ENCODE results near the gene HDLBP.

Gene HDLBP

DNA sequence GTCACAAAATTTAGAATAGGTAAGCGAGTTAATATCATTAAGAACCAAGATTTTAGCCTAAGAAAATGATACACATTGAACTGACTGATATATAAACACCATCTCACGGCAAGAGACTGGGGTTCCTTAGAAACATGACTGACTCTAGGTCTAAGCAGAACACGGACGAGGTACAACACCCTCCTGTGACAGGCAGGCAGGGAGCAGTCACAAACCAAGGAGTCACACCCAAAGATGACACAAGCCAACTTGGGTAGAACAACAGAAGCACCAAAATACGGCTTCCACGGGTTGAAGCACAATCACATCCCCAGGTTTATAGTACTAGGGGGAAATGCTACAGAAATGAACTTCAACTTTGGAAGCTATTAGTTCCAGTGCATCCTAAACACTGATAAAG lies 24.3 kb downstream of the HDLBP start:
- peaks cover 1% of the 10 kb centered on the region for H3K9me3 Mint-ChIP-seq
- TF ChIP-seq, protein P1, sequence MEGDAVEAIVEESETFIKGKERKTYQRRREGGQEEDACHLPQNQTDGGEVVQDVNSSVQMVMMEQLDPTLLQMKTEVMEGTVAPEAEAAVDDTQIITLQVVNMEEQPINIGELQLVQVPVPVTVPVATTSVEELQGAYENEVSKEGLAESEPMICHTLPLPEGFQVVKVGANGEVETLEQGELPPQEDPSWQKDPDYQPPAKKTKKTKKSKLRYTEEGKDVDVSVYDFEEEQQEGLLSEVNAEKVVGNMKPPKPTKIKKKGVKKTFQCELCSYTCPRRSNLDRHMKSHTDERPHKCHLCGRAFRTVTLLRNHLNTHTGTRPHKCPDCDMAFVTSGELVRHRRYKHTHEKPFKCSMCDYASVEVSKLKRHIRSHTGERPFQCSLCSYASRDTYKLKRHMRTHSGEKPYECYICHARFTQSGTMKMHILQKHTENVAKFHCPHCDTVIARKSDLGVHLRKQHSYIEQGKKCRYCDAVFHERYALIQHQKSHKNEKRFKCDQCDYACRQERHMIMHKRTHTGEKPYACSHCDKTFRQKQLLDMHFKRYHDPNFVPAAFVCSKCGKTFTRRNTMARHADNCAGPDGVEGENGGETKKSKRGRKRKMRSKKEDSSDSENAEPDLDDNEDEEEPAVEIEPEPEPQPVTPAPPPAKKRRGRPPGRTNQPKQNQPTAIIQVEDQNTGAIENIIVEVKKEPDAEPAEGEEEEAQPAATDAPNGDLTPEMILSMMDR (IDR thresholded peaks at IDR 0.05), result no peak
- H3K27me3 Mint-ChIP-seq (ENCODE audit: low read depth, poor library complexity), result no peaks in the 10 kb centered on the region
- H3K27ac Mint-ChIP-seq, result no peak overlapping the region
- no peak for DNase-seq
- H3K4me3 Mint-ChIP-seq, result no peak overlapping the region
- H3K4me1 Mint-ChIP-seq, result peaks cover 18% of the 10 kb centered on the region
- H3K36me3 Mint-ChIP-seq (ENCODE audit: low read depth), result peaks cover 23% of the 10 kb centered on the region

DNA sequence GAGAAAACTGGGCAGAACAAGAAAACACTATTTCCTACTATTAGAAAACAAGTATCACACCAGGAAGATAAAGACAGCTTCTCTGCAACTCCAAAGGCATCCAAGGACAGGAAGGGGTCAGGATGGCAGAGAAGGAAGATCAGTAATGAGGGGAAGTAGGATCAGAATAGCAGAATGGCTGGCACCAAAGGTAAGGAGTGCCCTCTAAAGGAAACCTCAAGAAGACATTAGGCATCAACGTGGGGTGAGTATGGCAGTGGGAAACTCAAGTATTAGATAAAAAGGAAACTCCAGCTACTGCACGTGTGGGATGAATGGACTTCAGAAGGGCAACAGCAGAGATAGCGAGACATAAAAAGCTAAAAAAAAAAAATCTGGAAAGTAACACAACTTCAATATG lies 25.9 kb downstream of the HDLBP start:
- no peak overlapping the region for H3K27ac Mint-ChIP-seq
- peaks cover 16% of the 10 kb centered on the region for H3K36me3 Mint-ChIP-seq (ENCODE audit: low read depth)
- TF ChIP-seq, protein P1 (IDR thresholded peaks at IDR 0.05), result no peak
- no peak overlapping the region for H3K4me3 Mint-ChIP-seq
- no peak for DNase-seq
- H3K4me1 Mint-ChIP-seq, result peaks cover 24% of the 10 kb centered on the region
- H3K9me3 Mint-ChIP-seq, result no peaks in the 10 kb centered on the region
- no peaks in the 10 kb centered on the region for H3K27me3 Mint-ChIP-seq (ENCODE audit: low read depth, poor library complexity)

DNA sequence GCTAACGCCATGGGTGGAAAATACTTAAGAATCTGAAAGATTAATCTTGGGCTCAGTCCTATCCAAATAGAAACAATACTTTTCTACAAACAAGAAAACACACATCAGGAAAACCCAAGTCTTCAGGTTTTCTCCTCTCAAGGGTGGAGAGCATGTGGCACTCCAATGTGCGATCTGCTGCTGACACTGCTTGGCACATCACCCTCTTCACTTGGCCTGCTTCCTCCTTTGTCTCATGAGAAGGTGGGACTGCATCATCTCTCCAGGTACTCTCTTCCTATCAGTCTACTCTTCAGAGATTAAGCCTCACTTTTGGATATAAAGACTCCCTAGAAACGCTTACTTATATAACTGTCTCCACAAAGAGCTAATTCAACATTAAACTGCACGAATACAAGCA lies 26.4 kb downstream of the HDLBP start:
- Mint-ChIP-seq H3K9me3 (no peaks in the 10 kb centered on the region), H3K36me3 (ENCODE audit: low read depth) (peaks cover 20% of the 10 kb centered on the region), H3K27me3 (ENCODE audit: low read depth, poor library complexity) (no peaks in the 10 kb centered on the region)

DNA sequence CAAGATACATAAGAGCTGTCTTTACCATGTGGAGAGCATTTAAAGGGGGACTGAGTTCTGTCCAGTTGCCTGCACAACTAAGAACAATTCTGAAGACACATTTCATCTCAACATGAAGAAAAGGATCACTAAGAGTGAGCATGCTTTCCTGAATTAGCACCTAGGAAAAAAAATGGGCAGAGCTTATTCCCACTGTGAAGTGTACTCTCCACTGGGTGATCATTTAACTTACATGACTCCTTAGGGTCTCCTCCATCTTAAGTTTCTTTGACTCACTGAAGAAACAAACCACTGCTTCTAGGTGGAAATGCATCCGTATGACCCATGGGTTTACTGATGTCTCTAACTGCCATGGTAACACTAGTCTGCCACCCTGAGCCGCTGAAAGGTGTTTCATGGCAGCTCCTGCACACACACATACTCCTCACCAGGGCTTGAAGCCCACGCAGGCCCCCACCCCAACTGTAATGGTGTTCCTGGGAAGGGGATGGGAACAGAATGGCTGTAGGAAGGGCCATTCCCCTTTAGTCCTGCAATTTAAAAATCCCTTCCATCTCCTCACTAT lies 27.1 kb downstream of the HDLBP start:
- no peaks in the 10 kb centered on the region for H3K9me3 Mint-ChIP-seq
- H3K4me1 Mint-ChIP-seq, result peaks cover 29% of the 10 kb centered on the region
- TF ChIP-seq, protein P1 (IDR thresholded peaks at IDR 0.05), result no peak
- peaks cover 24% of the 10 kb centered on the region for H3K36me3 Mint-ChIP-seq (ENCODE audit: low read depth)
- no peak overlapping the region for H3K4me3 Mint-ChIP-seq
- H3K27ac Mint-ChIP-seq, result no peak overlapping the region
- DNase-seq, result no peak
- H3K27me3 Mint-ChIP-seq (ENCODE audit: low read depth, poor library complexity), result no peaks in the 10 kb centered on the region

More for the DNA sequence above, 26.4 kb downstream of the HDLBP start:
- Mint-ChIP-seq H3K27ac (no peak overlapping the region), H3K4me1 (peaks cover 25% of the 10 kb centered on the region), H3K4me3 (no peak overlapping the region)
- TF ChIP-seq, protein P1 (IDR thresholded peaks at IDR 0.05), result no peak
- DNase-seq, result no peak

DNA sequence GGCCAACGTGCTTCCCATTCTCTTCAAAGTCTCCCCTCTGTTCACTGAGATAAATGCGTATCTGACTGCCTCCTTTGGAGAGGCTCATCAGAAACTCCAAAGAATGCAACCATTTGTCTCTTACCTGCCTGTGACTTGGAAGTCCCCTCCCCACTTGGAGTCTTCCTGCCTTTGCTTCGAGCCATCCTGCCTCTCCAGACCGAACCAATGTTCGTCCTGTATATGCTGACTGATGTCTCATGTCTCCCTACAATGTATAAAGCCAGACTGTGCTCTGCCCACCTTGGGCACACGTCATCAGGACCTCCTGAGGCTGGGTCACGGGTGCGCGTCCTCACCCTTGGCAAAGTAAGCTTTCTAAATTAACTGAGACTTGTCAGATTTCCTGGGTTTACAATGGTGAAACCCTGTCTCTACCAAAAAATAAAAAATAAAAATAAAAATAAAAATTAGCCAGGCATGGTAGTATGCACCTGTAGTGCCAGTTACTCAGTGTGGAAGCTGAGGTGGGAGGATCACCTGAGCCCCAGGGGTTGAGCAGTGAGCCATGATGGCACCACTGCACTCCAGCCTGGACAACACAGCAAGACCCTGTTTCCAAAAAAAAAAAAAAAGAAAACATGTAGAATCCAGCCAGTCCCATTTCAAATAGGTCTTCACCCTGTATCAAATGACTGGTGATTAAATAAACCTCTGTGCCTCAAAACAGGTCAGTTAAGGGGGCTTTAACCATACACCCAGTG lies 29.0 kb downstream of the HDLBP start:
- Mint-ChIP-seq H3K9me3 (no peaks in the 10 kb centered on the region), H3K4me3 (no peak overlapping the region), H3K27me3 (ENCODE audit: low read depth, poor library complexity) (no peaks in the 10 kb centered on the region), H3K36me3 (ENCODE audit: low read depth) (peaks cover 24% of the 10 kb centered on the region), H3K4me1 (peaks cover 34% of the 10 kb centered on the region), H3K27ac (no peak overlapping the region)
- TF ChIP-seq, protein P1 (IDR thresholded peaks at IDR 0.05), result no peak
- DNase-seq, result no peak

DNA sequence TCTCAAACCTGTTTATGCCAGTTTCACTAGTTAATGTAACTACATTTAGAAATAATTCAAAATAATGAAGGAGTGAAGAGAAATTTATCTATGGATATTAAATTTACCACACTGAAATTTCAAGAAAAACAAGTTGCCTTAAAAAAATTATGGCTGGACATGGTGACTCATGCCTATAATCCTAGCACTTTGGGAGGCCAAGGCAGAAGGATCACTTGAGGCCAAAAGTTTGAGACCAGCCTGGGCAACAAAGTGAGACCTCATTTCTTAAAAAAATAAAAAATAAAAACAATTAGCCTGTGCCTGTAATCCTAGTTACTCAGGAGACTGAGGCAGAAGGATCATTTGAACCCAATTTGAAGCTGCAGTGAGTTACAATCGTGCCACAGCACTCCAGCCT lies 29.9 kb downstream of the HDLBP start:
- no peak for DNase-seq
- TF ChIP-seq, protein P1 (IDR thresholded peaks at IDR 0.05), result no peak
- no peak overlapping the region for H3K27ac Mint-ChIP-seq

More for the DNA sequence above, 29.9 kb downstream of the HDLBP start:
- Mint-ChIP-seq H3K27me3 (ENCODE audit: low read depth, poor library complexity) (no peaks in the 10 kb centered on the region), H3K4me1 (peaks cover 32% of the 10 kb centered on the region), H3K9me3 (no peaks in the 10 kb centered on the region), H3K36me3 (ENCODE audit: low read depth) (peaks cover 24% of the 10 kb centered on the region), H3K4me3 (no peak overlapping the region)

All from nephron progenitor cell (in vitro differentiated cells).